GM21576 (cell line): ENCODE data around the gene LRRC75A.

Experiments
- ATAC-seq: cut with Tn5 transposase; IDR thresholded peaks from one replicate; pipeline ENCODE4 v1.9.1; 2021; ENCODE audit warnings: mild to moderate bottlenecking, moderate library complexity; ENCODE audit not compliant: unreplicated experiment

LRRC75A gene

GRCh38 chr17:16473044-16474011 lies 18.7 kb downstream of the LRRC75A start:
- ATAC-seq, result no peak

- ATAC-seq, result no peak
These were observed 19.5 kb downstream of the LRRC75A start for GRCh38 chr17:16472539-16472938.

- no peak for ATAC-seq
These were observed 20.7 kb downstream of the LRRC75A start for GRCh38 chr17:16471295-16471694.

- no peak for ATAC-seq
These were observed 21.7 kb downstream of the LRRC75A start for GRCh38 chr17:16470265-16470664.

- no peak for ATAC-seq
These were observed 23.5 kb downstream of the LRRC75A start for GRCh38 chr17:16468428-16468992.

GRCh38 chr17:16467886-16468285 lies 24.1 kb downstream of the LRRC75A start:
- ATAC-seq, result no peak

GRCh38 chr17:16467044-16467443 lies 24.9 kb downstream of the LRRC75A start:
- ATAC-seq, result no peak

GRCh38 chr17:16466407-16466806 lies 25.6 kb downstream of the LRRC75A start:
- ATAC-seq, result no peak

- ATAC-seq, result no peak
These were observed 26.1 kb downstream of the LRRC75A start for GRCh38 chr17:16465861-16466338.

GRCh38 chr17:16465052-16465312 lies 27.0 kb downstream of the LRRC75A start:
- ATAC-seq, result no peak

GRCh38 chr17:16464303-16465051 lies 27.5 kb downstream of the LRRC75A start:
- ATAC-seq, result no peak

- ATAC-seq, result no peak
These were observed 28.4 kb downstream of the LRRC75A start for GRCh38 chr17:16463358-16464302.

- ATAC-seq, result no peak
These were observed 29.7 kb downstream of the LRRC75A start for GRCh38 chr17:16462070-16462864.

GRCh38 chr17:16461606-16461866 lies 30.5 kb downstream of the LRRC75A start:
- ATAC-seq, result no peak

- no peak for ATAC-seq
These were observed 31.0 kb downstream of the LRRC75A start for GRCh38 chr17:16460796-16461605.

- ATAC-seq, result no peak
These were observed 32.0 kb downstream of the LRRC75A start for GRCh38 chr17:16459855-16460550.

- ATAC-seq, result no peak
These were observed 32.7 kb downstream of the LRRC75A start for GRCh38 chr17:16459271-16459670.

GRCh38 chr17:16456742-16457316 lies 35.2 kb downstream of the LRRC75A start:
- ATAC-seq, result no peak
